CD4-positive, alpha-beta T cell treated with Interleukin-10 for 1 hour (primary cell): ENCODE data around the gene LPXN.
"Not testable (repeated sequence)": the region's sequence is repeated elsewhere in the genome, so short reads cannot be mapped to it uniquely, and the experiment has no call there.

Experiments used
- DNase-seq: peaks from one replicate; pipeline ENCODE4 v3.0.0-alpha.2; 2020

LPXN gene

DNA sequence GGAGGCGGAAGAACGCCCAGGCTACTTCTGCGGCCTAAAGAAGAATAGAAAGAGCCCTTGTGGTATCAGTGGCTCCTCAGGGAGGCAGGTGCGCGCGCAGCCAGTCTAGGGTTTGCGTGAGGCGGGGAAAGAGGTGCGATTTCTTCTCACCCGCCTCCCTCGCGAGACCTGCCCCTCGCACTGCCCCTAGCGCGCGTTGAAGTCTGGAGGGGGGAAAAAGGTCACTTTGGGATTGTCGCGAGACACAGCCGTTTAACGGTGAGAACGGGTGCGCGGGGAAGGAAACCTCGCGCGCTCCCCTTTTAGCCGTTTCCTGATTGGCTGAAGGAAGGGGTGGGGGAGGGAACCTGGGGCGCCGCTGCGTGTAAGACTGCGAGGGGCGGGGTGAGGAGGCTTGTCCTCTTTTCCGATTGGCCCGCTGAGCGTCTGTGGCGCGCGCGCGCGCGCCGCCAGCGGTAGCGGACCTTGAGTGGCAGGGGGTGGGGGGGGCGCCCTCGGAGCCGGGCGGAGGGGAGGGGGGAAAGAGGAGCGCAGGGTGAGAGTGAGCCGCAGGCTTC is 3.1 kb upstream of the LPXN start, which contains the start of gene ZFP91:
Gene ZFP91 (plus strand): TSS at position 429 of the 557 bp plus-strand sequence. CDS start 219 bp downstream, outside the sequence.
- DNase-seq: peak; percentile 98

GRCh38 chr11:58578136-58578634 is 2.5 kb upstream of the LPXN start:
- peak; percentile 97 for DNase-seq

- peak; percentile 87 for DNase-seq
These were observed 2.0 kb upstream of the LPXN start for GRCh38 chr11:58577555-58578135.

DNA sequence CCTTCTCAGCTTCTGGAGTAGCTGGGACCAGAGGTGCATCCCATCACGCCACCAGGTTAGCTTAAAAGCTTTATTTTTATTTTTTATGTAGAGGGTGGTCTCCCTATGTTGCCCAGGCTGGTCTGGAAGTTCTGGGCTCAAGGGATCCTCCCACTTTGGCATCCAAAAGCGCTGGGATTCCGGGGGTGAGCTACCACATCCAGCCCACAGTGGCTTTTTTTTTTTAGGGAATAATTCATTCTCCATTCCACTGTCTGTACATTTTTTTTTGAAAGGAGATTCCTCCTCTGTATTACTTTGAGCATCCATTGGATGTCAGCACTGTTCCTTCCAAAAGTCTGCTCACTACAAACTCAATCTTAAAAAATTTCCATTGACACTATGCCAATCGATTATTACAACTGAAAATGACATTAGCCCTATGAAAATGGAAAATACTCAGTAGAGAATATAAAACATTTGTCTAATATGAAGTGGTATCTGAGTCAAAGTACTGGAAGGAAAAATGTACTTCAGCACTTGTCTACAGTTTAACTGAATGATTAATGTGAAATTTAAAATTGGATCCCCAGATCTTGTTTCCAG is 1.3 kb upstream of the LPXN start:
- DNase-seq: peak; percentile 32

GRCh38 chr11:58574881-58575280 is 775 bp downstream of the LPXN start:
- no peak for DNase-seq

GRCh38 chr11:58573451-58574104 is 2.1 kb downstream of the LPXN start:
- DNase-seq: peak; percentile 60

GRCh38 chr11:58572906-58573305 is 2.8 kb downstream of the LPXN start:
- DNase-seq: not testable (repeated sequence)

- DNase-seq: peak; percentile 85
These were observed 7.7 kb downstream of the LPXN start for GRCh38 chr11:58567889-58568512.

DNA sequence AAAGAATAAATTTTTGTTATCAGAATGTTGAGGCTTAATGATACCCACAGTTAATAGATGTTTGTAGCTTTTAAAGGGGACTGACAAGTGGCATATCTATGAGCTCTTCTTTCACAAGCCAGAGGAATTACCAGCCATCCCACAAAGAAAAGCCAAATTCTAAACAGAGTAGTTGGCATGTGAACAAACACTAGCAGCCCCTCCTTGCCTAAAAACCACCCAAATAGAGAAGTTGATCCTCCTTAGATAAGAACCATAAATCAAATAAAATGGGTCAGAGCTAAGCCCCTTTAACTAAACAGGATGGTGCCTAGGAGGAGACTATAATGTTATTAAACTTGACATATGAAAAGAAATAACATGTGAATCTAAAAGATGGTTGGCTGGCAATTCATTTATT is 11.4 kb downstream of the LPXN start:
- DNase-seq: no peak

DNA sequence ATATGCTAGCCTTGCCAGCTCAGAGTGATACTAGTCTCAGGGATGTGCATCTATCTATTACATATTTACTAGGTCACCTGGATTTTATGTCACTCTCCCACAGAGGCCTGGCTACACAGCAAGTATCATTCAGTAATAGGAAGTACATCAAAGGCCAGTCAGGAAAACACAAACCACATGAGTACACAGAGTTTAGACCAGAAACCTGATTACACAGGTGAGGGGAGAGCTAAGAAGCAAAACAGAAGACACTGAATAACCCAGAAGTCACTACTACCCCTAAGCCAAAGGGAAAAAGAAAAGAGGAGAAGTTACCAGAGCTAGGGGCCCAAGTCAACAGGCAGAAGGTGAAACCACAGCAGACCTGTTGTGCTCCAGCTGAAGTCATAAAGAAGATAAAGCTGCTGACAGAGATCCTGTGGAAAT is 13.3 kb downstream of the LPXN start:
- peak; percentile 35 for DNase-seq

DNA sequence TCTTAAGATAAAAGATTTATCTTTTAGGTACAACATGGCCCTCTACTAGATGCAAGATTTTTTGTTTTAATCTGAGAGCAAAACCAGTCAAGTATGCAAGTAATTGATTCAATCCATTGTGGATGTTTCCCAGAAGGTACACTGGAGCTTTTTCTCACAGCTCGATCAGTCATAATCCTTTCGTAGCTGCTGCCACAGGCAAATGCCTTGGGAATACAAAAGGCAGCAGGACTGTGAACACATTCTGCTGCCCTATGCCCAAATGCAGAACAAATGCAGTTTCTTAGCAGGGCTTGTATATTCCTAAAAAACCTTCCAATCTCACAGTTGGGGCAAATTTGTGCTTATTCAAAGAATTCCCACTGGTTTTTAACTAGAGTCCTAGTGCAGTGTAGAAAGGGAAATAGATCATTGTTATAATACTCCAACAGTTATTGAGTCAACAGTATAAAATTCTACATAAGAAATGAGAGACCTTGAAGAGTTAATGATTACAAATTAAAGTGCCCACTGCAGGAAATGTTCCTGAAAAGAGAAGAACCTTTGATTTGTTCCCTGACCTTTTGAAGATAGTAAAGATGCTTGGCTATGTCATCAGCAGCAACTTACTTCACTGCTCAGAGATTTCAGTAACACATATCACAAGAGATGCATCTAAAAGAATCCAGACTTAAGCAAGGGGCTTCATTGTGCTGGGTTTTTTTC is 14.1 kb downstream of the LPXN start:
- no peak for DNase-seq

- no peak for DNase-seq
These were observed 14.8 kb downstream of the LPXN start for GRCh38 chr11:58560842-58561241.

DNA sequence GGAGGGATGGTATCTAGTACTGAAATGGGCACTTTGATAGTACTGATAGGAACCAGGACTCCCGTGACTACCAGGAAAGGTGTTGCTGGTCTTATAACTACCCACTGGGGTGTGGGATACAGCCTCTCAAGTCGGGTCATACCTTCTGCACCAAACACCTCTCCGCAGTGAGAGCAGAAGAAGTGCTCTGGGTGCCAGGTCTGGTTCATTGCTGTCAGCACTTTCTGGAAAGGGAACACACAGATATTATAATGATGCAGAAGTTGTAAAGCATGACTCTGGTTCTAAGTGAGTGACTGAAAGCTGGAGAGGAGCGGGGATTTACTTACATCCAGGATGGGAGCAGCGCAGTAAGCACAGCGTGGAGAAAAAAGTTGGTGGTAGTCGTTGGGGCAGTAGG is 26.0 kb downstream of the LPXN start:
- no peak for DNase-seq

- DNase-seq: no peak
These were observed 28.8 kb downstream of the LPXN start for GRCh38 chr11:58546841-58547240.

- no peak for DNase-seq
These were observed 43.8 kb downstream of the LPXN start for GRCh38 chr11:58531865-58532341.

- peak; percentile 47 for DNase-seq
These were observed 45.4 kb downstream of the LPXN start for GRCh38 chr11:58530236-58530635.

DNA sequence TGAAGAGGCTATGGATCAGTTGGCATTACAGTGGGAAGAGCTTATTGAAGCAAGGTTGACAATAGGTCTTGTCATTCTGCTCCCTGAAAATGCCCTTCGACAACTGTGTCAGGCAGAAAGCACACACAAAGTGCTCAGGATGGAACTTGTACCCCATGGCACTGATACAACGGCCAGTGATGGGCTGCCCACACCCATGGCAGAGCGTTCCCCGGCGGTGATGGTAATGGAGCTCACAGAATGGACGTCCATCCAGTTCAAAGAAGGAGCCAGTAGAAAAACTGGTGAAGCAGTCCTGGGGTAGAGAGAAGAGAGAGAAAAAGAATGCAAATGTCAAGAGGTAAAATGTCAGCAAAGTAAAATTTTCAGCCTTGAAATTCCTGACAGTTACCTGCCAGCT is 48.2 kb downstream of the LPXN start:
- no peak for DNase-seq

DNA sequence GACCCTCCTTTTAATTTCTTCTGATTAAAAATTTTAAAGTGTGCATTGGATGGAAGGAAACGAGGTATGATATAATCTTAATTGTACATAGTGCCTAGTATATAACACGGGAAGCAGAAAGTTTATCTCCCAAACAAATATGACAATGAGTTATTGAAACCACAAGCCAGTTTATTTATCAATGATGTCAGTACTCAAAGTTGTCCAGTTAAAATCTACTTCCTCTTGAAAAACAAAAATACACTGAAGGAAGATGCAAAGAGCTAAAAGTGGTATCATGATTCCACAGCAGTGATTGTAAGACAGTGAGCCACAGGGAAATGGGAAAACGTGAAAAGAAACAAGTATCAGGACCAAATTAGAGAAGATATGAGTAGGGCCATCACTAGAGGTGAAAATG is 48.9 kb downstream of the LPXN start:
- DNase-seq: no peak

DNA sequence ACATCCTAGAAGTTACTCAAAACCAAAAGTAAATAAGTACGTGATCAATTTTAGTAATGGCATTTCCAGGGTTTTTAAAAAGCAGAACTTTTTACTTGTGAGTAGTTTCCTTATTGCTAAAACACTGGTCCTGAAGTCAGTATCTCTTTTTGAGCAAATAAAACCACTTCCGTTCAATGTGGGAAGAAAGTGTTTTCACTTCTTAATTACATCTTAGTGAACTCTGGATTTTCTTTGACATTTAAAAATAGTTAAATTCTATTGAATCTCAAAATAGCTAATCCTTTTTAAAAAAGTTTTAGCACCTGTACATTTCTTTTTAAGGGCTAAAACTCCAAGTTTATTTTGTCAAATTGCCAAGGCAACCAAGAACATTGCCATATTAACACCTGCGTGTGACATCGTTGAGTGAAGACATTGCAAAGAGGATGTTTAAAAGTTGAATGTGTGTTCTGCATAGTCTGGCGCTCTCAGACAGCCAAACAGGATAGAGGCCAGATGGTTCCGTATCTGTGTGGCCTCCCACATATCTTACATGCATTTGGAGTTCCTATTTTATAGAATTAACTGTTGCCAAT is 50.5 kb downstream of the LPXN start:
- DNase-seq: peak; percentile 66

DNA sequence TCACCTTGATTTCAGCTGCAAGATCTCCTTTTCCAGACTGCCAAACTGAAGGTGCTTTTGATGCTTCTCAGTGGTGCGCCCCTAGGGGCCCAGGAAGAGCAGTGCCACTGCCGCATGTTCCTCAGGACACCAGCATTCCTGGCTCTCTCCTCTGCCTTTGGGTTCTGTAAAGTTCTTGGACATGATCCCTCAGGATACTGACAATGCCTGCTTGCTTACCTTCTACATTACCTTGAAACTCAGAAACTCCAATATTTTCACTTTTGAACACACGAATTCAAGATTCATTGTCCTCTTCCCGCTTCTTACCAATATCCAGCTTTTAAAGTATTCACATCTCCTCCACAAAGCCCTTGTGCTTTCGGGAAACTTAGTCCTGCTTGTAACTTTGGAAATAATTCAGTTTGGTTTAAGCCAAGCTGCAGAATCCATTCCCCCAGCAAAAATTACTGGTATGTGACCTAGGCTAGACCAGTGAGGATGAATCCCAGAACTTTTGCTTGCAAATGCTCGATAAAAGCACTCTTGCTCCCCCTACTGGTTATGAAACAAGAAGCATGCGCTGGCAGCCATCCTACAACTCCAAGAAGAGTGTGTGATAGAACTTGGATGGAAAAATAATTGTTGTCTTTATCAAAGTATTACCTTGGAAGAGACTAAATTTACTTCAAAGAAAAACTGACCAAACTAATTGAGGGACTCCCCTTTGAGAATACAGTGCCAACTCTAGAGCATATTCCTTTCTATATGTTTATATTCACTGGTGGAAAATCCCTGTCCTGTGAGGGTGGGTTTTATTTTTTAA is 51.2 kb downstream of the LPXN start:
- DNase-seq: peak; percentile 74

DNA sequence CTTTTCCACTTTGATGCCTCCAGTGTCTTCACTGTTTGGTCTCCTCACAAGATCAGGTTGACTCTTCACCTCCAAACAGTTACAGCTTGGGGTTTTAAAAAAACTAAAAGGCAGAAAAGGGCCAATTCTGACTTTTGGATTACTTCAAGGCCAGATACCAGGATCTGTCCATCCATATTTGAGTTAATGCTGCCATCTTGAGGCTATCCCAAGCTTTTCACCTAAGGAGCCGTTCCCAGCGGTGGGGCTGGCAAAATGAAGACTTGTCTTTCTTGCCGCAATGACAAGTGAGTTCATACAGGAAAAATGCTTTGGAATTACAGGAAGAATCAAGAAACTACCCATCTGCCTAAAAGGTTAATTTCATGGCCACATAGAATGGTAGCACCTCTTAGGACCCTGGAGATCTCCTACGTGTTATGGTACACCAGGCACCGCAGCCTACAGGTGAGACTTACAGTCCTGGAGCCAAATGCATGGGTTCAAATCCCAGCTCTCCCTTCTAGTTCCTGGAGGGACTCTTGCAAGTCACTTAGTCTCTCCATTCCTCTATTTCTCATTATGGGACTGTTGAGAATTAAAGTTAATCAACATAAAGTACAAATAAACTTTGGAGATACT is 61.8 kb downstream of the LPXN start:
- peak; percentile 29 for DNase-seq
